Hepatic stellate cell (primary cell): ENCODE data around the gene C19orf67.
A peak's percentile ranks its signal among the peaks of the same experiment; 100 is the strongest.

Experiments used
- DNase-seq: peaks from one replicate; pipeline ENCODE4 v3.0.0; 2011; ENCODE audit warnings: low spot score

The C19orf67 gene

DNA sequence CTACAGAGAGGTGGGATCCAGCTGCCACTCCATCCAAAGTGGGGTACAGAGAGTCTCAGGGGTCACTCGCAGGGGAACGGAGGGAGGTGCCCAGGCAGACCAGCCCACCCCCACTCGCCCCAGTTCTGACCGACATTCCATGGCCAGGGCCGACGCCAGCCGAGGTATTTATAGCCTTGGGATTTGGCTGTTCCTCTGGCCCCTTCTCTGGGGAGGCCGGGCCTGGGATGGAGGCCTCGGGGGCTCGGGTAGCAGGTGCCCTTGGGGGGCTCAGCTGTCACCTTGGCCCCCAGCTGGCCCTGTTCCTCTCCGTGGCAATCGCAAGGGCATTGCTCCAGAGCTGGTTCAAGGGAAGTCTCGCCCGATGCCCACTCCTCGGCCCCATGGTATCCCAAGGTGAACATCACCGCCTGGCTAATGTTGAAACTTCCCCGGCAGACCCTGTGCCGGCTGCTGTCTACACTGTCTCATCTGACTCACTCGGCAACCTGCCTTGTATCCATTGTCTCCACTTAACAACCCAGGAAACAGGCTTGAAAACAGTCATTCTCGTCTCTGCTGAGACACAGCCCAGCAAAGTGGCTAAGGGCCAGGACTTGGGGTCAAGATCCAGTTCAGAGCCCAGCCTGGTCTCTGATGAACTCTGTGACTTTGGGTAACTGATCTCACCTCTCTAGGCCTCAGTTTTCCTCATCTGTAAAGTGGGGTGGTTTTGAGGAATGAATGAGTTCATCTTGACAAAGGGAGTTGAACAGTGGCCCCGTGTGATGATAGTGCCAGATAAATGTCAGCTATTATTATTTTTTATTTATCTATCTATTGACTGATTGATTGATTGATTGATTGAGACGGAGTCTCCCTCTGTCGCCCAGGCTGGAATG, 22.2 kb upstream of the C19orf67 start:
- DNase-seq, result peak; percentile 54

DNA sequence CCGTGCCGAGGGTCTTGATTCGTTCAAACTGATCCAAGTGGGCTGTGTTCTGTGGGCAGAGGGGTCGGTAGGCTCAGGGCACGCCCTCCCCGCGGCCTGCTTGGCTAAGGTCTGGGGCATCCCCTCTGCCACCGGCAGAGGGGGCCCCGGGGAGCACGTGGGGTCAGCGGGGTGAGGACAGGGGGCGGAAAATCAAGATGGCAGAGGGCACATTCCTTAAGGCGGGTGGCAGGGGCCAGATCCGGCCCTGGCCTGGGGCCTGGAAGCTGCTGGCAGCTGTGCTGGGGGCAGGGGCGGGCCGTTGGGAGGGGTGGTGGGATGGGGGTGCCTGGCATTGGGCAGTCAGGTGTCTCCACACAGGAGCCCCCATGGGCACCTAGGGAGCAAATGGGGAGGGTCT, 21.3 kb upstream of the C19orf67 start:
- DNase-seq, result no peak

DNA sequence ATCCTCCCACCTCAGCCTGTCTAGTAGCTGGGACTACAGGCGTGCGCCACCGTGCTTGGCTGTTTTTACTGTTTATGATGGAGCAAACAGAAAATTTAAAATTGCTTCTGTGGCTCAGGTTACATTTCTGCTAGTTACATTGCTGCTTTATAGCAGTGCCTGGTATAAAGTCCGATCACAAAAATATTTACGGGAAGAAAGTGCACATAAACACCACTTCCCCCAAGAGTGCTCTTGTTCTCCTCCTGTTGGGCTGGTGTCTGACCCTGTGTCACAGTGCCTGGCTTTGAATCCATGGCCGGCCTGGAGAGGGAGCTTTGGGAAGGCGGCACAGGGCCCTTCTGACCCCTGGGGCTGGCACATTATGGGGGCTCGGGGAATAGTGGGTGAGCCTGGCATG, 20.1 kb upstream of the C19orf67 start:
- no peak for DNase-seq

GRCh38 chr19:14103310-14103709, 17.7 kb upstream of the C19orf67 start:
- DNase-seq, result no peak

- no peak for DNase-seq
These were observed 17.2 kb upstream of the C19orf67 start for GRCh38 chr19:14102756-14103155.

DNA sequence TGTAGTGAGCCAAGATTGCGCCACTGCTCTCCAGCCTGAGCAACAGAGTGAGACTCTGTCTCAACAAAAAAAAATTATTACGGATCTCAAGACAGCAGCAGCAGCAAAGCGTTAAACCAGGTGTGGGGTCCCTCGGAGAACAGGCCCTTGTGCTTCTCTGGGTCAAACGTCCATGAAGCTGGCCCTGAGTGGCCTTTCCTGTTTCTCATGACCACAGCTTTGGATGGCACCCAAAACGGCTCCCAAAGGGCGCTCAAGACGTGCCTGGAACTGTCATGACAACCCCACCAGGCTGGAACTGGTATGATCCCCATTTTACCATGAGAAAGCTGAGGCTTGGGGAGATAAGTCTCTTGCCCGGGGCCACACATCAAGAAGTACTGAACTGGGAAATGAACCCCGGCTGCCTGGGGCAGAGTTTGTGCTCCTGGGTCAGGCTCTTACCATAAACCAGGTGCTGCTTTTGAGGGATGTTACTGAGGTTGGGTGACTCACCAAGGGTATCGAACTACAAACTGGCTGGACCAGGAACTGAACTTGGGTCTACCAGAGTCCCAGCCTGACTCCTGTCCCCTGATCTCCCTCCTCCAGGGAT, 16.6 kb upstream of the C19orf67 start:
- DNase-seq, result no peak

DNA sequence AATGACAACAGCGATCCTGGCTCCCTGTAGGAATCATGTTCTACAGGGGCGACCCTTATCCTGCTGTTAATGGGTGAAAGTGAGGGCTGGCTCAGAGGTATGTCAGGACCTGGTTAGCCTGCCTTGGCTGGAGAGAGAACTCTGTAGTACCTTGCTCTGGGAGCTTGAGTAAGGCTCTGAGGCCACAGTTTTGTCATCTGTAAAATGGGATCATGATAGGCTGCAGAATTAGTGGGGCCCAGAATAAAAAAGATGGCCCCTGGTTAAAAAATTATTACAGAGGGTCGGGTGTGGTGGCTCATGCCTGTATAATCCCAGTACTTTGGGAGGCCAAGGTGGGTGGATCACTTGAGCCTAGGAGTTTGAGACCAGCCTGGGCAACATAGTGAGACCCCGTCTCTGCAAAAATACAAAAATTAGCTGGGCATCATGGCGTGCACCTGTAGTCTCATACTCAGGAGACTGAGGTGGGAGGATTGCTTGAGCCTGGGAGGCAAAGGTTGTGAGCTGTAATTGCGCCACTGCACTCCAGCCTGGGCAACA, 15.5 kb upstream of the C19orf67 start:
- no peak for DNase-seq

GRCh38 chr19:14097532-14098151, 12.1 kb upstream of the C19orf67 start:
- no peak for DNase-seq

- DNase-seq, result no peak
These were observed 10.8 kb upstream of the C19orf67 start for GRCh38 chr19:14096272-14096992.

DNA sequence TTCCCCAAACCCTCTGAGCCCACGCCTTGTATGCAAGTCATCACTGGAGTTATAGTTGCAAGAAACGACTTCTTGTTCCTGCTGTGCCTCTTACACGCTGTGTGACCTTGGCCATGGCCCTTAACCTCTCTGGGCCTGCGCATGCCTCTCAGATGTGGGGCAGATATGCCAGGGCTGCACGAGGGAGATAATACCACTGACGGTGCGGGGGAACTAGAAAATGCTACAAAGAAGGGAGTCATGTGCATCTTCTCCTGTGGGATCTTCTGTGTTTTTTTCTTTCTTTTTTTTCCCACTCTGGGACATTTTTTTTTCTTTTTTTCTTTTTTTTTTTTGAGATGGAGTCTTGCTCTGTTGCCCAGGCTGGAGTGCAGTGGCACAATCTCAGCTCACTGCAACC, 9.3 kb upstream of the C19orf67 start:
- DNase-seq, result no peak

DNA sequence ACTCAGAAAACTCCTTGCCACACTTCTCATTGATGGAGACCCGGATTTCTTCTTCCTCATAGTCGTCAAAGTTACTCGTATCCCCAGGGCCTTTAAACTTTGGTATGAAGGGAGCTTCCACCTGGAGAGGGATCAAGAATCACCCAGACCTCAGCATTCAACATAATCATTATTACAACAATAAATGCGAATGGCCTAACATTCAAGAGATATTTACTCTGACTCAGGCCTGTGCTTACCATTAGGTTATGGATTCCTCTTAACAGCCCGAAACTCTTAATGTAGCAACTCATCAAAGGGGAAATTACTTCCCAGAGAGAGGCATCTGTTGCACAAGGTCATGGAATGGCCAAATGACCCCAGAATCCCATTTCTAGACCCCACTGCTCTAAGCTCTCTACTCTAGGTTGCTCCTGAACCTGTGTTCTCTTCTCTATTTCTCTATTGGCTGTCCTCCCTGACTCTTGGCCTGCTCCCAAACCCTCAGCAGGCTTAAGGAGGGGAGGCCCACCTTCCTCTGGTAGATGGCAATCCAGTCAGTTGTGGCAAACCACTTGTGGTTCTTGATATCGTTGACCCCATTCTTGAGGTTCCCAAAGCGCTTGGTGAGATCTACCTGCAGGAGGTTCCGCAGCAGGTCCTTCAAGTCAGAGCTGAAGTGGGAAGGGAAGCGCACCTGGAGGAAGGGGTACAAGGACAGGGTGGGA, 7.7 kb upstream of the C19orf67 start:
- no peak for DNase-seq

DNA sequence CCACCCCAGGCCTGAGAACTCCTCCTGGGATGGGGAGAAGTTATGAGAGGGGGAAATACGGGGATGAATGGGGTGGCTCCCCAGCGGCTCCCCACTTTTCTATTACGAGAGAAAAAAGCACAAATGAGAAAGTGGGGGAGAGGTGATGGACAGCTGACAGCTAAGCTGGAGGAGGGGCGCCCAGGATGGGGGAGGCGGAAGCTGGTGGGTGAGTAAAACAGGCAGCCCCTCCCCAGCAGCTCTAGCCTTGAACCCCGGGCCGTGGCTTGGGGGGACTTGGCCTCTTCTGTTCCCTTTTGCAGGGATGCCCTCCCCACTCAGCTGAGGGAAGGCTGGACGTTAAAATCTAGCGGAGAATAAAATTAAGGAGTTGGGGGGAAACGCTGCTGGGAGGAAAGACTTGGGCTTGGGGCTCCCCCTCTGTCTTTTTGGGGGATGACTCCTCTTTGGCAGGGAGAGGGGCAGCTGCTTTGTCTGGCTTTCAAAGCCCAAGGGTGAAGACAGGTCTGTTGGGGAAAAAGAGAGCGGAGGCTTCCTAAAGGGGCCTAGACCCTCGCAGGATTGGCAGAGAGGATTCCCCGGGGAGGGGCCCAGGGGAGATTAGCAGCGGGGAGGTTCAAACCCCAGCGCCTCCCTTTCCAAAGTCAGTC, 6.4 kb upstream of the C19orf67 start:
- no peak for DNase-seq

DNA sequence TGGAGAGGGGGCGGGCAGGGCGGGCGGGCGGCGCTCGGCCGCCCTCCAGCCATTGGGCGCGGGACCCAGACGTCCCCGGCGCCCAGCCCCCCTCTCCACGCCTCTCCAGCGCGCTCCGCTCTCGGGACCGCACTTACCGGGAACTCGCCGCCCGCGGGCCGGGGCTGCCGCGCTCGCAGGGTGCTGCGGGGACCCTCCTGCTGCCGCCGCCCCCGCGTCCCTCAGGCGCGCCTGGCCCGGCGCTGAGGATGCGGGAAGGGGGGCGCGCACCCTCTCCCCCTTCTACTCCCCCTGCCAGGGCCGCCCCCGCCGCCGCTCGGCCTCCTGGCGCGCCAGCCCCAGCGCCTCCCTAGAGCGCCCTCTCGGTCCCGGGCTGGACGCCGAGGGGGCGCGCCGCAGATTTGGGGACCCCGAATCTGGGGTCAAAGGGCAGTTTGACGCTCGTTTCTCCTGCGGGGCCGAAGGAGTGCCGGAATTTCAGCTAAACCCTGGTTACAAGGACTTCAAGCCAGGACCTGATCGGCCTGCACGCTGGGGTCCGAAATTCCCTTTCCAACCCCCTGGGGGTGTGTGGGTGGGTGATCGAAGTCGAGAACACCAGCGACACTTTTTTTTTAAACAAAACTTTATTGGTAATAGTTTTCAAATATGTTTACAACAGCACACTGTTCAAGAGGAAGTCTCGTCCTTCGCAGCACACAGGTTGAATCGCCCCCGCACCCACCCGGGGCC, 5.7 kb upstream of the C19orf67 start:
- peak; percentile 78 for DNase-seq

DNA sequence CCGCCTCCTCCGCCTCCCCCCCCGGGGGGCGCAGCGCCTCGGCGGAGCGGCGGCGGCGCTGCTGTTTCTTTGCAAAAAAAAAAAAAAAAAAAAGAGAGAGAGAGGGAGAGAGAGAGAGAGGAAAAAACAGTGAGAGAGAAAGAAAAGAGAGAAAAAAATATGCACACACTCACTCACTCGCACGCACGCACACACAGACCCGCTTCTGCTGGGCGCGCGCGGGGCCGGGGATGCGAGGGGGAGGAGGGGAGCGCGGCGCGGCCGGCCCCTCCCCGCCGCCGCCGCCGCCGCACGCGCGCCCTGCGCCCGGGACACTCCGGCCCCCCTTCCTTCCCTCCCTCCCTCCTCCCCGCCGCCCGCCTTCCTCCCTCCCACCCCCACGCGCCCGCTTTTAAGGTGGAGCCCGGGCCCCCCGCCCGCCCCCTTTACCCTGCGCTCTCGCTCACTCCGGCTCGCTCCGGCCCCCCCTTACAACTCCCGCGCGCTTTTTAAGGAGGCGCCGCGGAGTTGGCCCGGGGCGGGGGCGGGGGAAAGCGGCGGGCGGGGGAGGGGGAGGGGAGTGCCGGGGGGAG, 5.0 kb upstream of the C19orf67 start, which contains the start of gene SAMD1:
TSS of gene SAMD1 (minus strand) at position 243 of the 572 bp plus-strand sequence.
- peak; percentile 83 for DNase-seq

GRCh38 chr19:14089662-14090508, 4.3 kb upstream of the C19orf67 start:
- DNase-seq, result peak; percentile 75

DNA sequence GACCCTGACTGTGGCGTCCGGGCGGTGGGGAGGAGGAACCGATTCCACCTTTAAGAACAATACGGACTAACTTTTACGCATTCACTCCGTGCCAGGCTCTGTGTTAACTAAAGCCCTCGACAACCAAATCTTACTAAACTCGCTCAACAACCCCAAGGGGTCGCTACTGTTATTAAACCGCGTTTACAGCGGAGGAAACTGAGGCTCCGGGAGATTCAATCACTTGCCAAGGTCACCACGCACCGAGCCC, 3.8 kb upstream of the C19orf67 start:
- no peak for DNase-seq

GRCh38 chr19:14088634-14089411, 3.2 kb upstream of the C19orf67 start:
- DNase-seq, result no peak

DNA sequence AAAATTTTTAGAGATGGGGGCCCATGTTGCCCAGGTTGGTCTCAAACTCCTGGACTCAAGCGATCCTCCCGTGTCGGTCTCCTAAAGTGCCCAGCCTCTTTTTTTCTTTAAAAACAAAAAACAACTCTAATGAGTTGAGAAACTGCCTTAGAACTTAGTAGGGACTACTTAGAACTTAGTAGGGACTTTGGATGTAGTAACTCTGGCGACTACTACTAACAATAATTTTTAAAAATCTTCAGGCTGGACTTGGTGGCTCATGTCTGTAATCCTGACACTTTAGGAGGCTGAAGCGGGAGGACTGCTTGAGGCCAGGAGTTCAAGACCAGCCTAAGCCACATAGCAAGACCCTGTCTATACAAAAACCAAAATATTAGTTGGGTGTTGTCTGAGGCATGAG, 515 bp upstream of the C19orf67 start:
- no peak for DNase-seq

DNA sequence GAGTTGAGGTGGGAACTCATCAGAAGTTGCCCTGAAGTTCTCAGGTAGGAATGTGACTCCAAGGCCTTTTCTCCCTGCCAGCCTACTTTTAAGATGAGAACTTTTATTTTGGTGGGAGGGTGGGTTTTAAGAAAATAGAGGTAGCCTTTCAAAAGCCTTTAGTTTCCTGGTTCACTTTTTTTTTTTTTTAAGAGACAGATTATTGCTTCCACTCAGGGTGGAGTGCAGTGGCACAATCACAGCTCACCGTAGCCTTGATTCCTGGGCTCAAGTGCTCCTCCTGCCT, 3.0 kb downstream of the C19orf67 start:
- DNase-seq, result no peak
